OCI-LY1 (cell line): ENCODE results near the gene EPB41L1.

Experiments
- H2AFZ ChIP-seq: fragments of 200-600 bp; sonication (generic), shearing (Covaris generic); 2 replicates; pipeline ENCODE4 v1.6.0; 2014; ENCODE audit warnings: antibody characterized with exemption, mild to moderate bottlenecking, low read length
- H3F3A ChIP-seq: fragments of 200-600 bp; sonication (generic), shearing (Covaris generic); 2 replicates; pipeline ENCODE4 v1.6.0; 2014; ENCODE audit warnings: mild to moderate bottlenecking, antibody characterized with exemption, low read length, moderate library complexity; ENCODE audit not compliant: insufficient read depth
- H3K27ac ChIP-seq: fragments of 200-600 bp; sonication (generic); 2 replicates; pipeline ENCODE4 v1.5.1; 2014; ENCODE audit warnings: low read length, mixed run types, mild to moderate bottlenecking, low read depth; ENCODE audit not compliant: poor library complexity, severe bottlenecking
- H3K27me3 ChIP-seq: fragments of 200-600 bp; sonication (generic); 2 replicates; pipeline ENCODE4 v1.6.0; 2014; ENCODE audit warnings: antibody characterized with exemption, mild to moderate bottlenecking, low read length, moderate library complexity; ENCODE audit not compliant: insufficient read depth
- H3K36me3 ChIP-seq: fragments of 200-600 bp; sonication (generic); 2 replicates; pipeline ENCODE4 v1.6.1; 2014; ENCODE audit warnings: mild to moderate bottlenecking, antibody characterized with exemption, low read length, moderate library complexity, mixed read lengths; ENCODE audit not compliant: insufficient read depth
- H3K4me1 ChIP-seq: fragments of 200-600 bp; sonication (generic); 2 replicates; pipeline ENCODE4 v1.5.1; 2014; ENCODE audit warnings: mild to moderate bottlenecking, low read length, moderate library complexity; ENCODE audit not compliant: insufficient read depth, severe bottlenecking
- H3K4me2 ChIP-seq: fragments of 200-600 bp; sonication (generic), shearing (Covaris generic); 2 replicates; pipeline ENCODE4 v1.6.1; 2014; ENCODE audit warnings: low read length
- H3K4me3 ChIP-seq: fragments of 200-600 bp; sonication (generic); 2 replicates; pipeline ENCODE4 v1.5.1; 2014; ENCODE audit warnings: low read length, low read depth, mild to moderate bottlenecking, mixed read lengths; ENCODE audit not compliant: poor library complexity, severe bottlenecking
- H3K79me2 ChIP-seq: fragments of 200-600 bp; shearing (Covaris generic); 2 replicates; pipeline ENCODE4 v1.6.1; 2016; ENCODE audit warnings: mixed run types, low read length, mixed read lengths; ENCODE audit not compliant: insufficient read depth
- H3K9ac ChIP-seq: fragments of 200-600 bp; sonication (generic), shearing (Covaris generic); 2 replicates; pipeline ENCODE4 v1.6.1; 2014; ENCODE audit warnings: mild to moderate bottlenecking, low read length, mixed read lengths
- H3K9me2 ChIP-seq: fragments of 200-600 bp; sonication (generic), shearing (Covaris generic); 2 replicates; pipeline ENCODE4 v1.6.1; 2014; ENCODE audit warnings: low read depth, mild to moderate bottlenecking, low read length, mixed read lengths
- H3K9me3 ChIP-seq: fragments of 200-600 bp; shearing (Covaris generic); 2 replicates; pipeline ENCODE4 v1.6.1; 2014; ENCODE audit warnings: low read length, mixed read lengths
- H4K20me1 ChIP-seq: fragments of 200-600 bp; sonication (generic), shearing (Covaris generic); 2 replicates; pipeline ENCODE4 v1.6.0; 2016; ENCODE audit warnings: mild to moderate bottlenecking, low read length; ENCODE audit not compliant: insufficient read depth
- CTCF ChIP-seq: fragments of 200-600 bp; sonication (generic), shearing (Covaris generic); IDR thresholded peaks from 2 replicates; pipeline ENCODE4 v1.5.1; 2017; ENCODE audit warnings: mild to moderate bottlenecking, antibody characterized with exemption, low read length, moderate library complexity, mixed read lengths
- EZH2 ChIP-seq: fragments of 200-600 bp; sonication (generic), shearing (Covaris generic); IDR thresholded peaks from 2 replicates; pipeline ENCODE4 v1.8.0; 2017; ENCODE audit warnings: borderline replicate concordance, mixed run types, mild to moderate bottlenecking, antibody characterized with exemption, low read length, moderate library complexity, mixed read lengths

Gene EPB41L1

DNA sequence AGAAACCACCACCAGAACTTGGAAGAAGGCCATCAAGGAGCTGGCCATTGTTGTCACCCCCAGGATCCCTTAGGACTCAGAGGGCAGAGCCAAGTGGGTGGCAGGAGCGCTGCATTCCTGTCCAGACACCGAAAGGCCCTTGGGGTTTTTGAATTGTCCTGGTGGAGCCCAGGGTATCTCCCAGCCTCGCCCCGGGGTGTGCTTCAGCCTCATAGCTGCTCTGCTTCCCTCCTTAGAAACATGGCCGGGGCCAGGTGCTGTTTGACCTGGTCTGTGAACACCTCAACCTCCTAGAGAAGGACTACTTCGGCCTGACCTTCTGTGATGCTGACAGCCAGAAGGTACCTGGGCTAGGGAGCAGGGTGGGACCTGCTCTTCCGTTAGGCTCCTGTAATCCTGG is 23.2 kb downstream of the EPB41L1 start:
- Histone ChIP-seq H3K9ac (no peak overlapping the region), H3K9me2 (no peaks in the 10 kb centered on the region), H3K36me3 (no peaks in the 10 kb centered on the region), H3K4me2 (no peak overlapping the region), H2AFZ (no peak overlapping the region), H3K4me1 (no peaks in the 10 kb centered on the region), H3F3A (no peaks in the 10 kb centered on the region), H3K27ac (no peak overlapping the region), H4K20me1 (no peaks in the 10 kb centered on the region), H3K27me3 (no peaks in the 10 kb centered on the region), H3K79me2 (no peaks in the 10 kb centered on the region), H3K4me3 (no peak overlapping the region), H3K9me3 (no peaks in the 10 kb centered on the region)
- TF ChIP-seq EZH2 = no peak
- TF ChIP-seq CTCF = no peak

DNA sequence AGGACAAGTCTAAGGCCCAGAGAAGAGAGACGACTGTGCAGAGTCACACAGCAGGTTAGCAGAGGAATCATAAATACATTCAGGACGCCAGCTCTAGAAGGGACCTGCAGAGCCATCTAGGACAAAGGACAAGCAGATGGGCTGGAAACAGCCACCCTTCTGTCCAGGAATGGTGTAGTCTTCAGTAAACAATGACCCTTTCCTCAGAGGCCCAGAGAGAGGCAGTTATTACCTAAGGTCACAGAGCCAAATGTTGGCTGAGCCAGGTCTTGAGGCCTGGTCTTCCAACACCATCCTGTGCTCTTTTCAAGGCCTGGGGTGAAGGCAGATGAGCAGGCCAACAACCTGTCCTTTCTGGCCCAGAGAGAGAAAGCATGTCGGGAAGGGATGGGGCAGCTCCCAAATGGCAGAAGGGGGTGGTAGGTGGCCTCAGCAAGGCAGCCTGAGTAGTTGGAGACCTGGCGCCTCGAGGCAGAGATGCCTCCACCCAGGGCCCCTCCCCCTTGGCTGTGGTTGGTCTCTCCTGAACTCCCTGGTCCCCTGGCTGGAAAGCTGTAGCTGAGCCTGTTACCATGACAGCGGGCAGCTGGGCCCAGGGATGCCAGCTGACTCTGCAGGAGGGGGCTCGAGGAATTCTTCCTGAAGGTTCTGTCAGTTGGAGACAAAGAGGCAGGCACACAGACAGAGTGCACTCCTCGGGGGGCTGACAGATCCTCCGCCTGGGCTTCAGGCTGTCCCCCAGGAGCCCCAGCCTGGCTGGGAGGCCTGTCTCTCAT is 24.8 kb downstream of the EPB41L1 start:
- Histone ChIP-seq H4K20me1 (no peaks in the 10 kb centered on the region), H3K9me3 (no peaks in the 10 kb centered on the region), H3K27me3 (peaks cover 7% of the 10 kb centered on the region; the same call in 1 of the 2 replicates), H3K36me3 (no peaks in the 10 kb centered on the region), H3F3A (no peaks in the 10 kb centered on the region), H3K4me2 (no peak overlapping the region), H3K9me2 (no peaks in the 10 kb centered on the region), H3K27ac (no peak overlapping the region), H2AFZ (no peak overlapping the region), H3K9ac (no peak overlapping the region), H3K4me3 (no peak overlapping the region), H3K4me1 (no peaks in the 10 kb centered on the region), H3K79me2 (no peaks in the 10 kb centered on the region)
- TF ChIP-seq EZH2 = no peak
- TF ChIP-seq CTCF = no peak

- Histone ChIP-seq H3K9ac (no peak overlapping the region), H3K79me2 (no peaks in the 10 kb centered on the region), H3K27me3 (peaks cover 7% of the 10 kb centered on the region; the same call in 1 of the 2 replicates), H3K4me2 (no peak overlapping the region), H3F3A (no peaks in the 10 kb centered on the region), H3K4me1 (no peaks in the 10 kb centered on the region), H3K27ac (no peak overlapping the region), H3K9me3 (no peaks in the 10 kb centered on the region), H3K36me3 (no peaks in the 10 kb centered on the region), H4K20me1 (no peaks in the 10 kb centered on the region), H2AFZ (no peak overlapping the region), H3K4me3 (no peak overlapping the region), H3K9me2 (no peaks in the 10 kb centered on the region)
- TF ChIP-seq CTCF (no peak), EZH2 (no peak)
Measured at GRCh38 chr20:36180323-36180722, 25.8 kb downstream of the EPB41L1 start.
